Measurements from ENCODE around the gene PDSS2.
"Not testable (repeated sequence)": the region's sequence is repeated elsewhere in the genome, so short reads cannot be mapped to it uniquely, and the experiment has no call there.

PDSS2 gene, protein sequence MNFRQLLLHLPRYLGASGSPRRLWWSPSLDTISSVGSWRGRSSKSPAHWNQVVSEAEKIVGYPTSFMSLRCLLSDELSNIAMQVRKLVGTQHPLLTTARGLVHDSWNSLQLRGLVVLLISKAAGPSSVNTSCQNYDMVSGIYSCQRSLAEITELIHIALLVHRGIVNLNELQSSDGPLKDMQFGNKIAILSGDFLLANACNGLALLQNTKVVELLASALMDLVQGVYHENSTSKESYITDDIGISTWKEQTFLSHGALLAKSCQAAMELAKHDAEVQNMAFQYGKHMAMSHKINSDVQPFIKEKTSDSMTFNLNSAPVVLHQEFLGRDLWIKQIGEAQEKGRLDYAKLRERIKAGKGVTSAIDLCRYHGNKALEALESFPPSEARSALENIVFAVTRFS

GRCh38 chr6:107459283-107460082 is at the start of gene PDSS2:
PDSS2 (minus strand) TSS chr6:107459564; CDS start chr6:107459285, 279 bp downstream.
- DNase-seq, result peak; percentile 94

GRCh38 chr6:107506145-107506544 is 46.8 kb upstream of the PDSS2 start:
- DNase-seq, result no peak

- no peak for DNase-seq
Measured at GRCh38 chr6:107504270-107505026, 45.1 kb upstream of the PDSS2 start.

- no peak for DNase-seq
Measured at GRCh38 chr6:107496892-107497684, 37.7 kb upstream of the PDSS2 start.

DNA sequence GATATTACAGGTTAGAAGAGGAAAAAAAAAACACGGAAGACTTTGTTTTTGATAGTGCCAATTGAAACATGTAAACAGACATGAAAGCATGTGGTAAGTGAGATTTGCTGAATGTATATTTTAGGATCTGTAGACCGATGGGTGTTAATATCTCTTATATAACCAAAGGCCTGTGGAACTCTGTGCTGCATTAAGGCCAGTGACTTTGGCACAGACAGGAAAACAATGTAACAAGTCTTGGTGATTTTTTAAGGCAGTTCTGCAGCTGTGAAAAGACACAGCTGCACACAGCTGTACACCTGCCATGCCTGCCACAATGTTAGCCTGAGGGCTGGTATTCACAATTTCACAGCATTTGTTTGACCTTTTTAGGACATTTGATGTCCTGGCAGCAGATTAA is 36.6 kb upstream of the PDSS2 start:
- no peak for DNase-seq

GRCh38 chr6:107495196-107495643 is 35.9 kb upstream of the PDSS2 start:
- no peak for DNase-seq

DNA sequence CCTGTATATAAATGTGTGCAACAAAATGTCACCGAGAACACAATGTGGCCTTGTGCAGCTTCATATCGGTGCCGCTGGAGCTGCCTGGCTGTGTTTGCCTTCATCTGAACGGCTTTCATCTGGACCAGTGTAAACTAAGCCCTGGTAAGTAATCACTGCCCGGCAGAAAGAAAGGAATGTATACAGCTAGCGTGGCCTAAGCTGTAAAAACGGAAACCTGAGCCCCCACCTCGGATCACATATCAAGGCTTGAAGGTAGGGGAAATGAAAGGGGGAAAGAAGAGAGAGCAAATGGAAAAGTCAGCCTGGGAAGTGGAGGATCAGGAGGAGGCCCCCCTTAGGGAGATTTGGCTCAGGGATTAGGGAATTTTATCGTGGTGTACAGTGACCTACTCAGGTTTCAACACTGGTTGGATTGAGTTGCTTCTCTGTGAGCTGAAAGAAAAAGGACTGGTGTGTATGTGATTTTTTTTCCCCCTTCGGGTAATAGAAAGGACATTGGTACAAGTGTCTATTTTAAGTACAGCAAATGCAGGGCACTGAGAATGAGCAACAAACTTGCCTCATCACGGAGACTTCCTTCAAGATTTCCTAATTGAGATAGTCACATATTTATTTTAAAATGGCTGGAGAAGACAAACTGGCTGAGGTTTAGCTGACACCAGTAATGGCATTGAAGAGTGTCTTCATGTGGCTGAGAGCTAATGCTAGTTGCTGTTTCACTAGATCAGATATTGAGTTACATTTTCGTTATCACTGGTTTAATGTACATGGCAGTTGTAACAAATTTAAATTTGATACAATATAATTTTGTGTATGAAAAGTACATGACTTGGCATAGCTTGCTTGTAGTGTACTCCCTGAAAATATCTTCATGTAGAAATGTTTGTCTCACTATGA is 34.0 kb upstream of the PDSS2 start:
- DNase-seq, result no peak

- DNase-seq, result no peak
Measured at GRCh38 chr6:107491760-107492660, 32.6 kb upstream of the PDSS2 start.

DNA sequence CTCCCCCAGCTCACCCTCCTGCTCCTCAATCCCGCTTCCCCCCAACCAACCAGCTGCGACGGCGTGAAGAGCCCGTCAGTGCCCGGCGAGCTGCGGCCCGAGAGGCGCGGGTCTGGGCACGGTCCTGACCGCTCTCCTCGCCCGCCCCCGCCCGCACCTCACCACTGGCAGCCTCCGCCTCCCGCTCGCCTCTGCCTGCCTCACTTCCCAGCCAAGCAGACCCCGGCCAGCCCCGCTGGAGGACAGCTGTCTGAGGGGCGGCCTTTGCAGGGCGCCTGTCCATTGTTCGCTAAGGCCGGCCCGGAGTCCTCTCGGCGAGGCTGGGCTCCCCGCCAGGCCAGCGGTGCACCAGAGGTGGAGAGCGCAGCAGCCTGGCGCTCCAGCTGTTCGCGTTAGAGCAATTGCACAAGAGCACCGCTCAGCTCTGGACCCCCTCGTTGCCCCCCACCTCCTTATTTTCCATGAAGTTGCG is 31.8 kb upstream of the PDSS2 start:
- no peak for DNase-seq

DNA sequence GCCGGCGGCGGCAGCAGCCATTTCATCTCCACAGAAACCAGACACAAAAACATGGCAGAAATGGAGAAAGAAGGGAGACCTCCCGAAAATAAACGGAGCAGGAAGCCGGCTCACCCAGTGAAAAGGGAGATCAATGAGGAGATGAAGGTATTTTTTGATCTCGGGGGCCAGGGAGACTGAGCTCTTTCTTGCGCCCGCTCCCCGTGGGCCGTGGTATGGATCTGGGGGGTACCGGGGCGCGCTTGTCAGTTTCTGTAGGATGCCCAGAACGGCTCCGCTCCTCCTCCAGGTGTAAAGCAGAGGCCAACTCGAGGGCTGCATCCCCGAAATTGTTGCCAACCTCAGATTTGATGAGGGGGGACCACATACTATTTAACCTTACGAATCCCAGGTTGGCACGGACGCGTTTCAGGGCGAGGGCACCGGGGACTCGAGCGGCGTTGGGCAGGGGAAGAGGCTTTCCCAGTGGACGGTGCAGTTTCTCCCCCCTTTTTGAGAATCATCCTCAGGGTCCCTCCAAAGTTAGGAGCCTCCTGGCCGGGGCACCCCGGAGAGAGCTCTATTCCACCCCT is 31.3 kb upstream of the PDSS2 start:
- DNase-seq, result no peak

GRCh38 chr6:107489636-107490565 is 30.5 kb upstream of the PDSS2 start, which contains the start of gene SOBP:
SOBP (plus strand) TSS chr6:107490117; CDS start chr6:107490617, 500 bp downstream.
- DNase-seq, result no peak

GRCh38 chr6:107488875-107489635 is 29.7 kb upstream of the PDSS2 start:
- no peak for DNase-seq

GRCh38 chr6:107488174-107488874 is 29.0 kb upstream of the PDSS2 start:
- no peak for DNase-seq

GRCh38 chr6:107485157-107485556 is 25.8 kb upstream of the PDSS2 start:
- no peak for DNase-seq

DNA sequence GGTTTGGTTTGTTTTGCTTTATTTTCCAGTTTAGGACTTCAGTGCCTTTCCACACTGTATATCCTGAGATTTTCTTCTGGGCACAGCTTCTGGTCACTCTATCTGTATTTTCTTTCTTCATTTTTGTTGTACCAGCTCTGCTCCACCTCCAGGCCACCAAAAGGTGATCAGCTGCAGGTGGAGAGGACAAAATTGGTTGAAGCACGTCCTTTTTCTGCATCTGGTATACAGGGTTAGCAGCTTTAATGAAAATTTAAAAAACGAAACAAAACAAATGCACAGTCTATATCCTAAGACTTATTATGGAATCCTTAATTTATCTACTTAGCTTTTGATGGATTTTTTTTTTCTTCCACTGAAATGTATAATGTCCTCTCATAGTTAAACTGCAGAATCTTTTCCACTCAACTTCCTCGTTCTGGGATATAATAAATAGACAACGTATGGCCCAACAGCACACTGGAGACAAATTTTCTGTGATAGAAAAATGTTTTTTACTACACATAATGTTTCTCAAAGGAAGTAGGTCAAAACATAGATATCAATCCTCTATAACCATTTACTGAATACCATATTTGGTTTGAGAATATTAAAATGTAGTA is 19.8 kb upstream of the PDSS2 start:
- DNase-seq, result no peak

GRCh38 chr6:107475826-107476225 is 16.5 kb upstream of the PDSS2 start:
- not testable (repeated sequence) for DNase-seq
